TTC549 (cell line): Measurements from ENCODE around the gene SPACDR.

Experiments used
- FAIRE-seq: peaks from 2 replicates; lab custom pipeline; 2012; peaks lifted over from hg19 to GRCh38; lab: Jason Lieb, UNC

The SPACDR gene

GRCh38 chr7:100411101-100411500, 53.0 kb downstream of the SPACDR start:
- FAIRE-seq, result no peak

GRCh38 chr7:100407285-100408180, 56.5 kb downstream of the SPACDR start:
- FAIRE-seq, result no peak

- FAIRE-seq, result no peak
These were observed 57.3 kb downstream of the SPACDR start for GRCh38 chr7:100406767-100407166.
